Measurements from ENCODE around the gene STK16.
"Not testable (repeated sequence)": the region's sequence is repeated elsewhere in the genome, so short reads cannot be mapped to it uniquely, and the experiment has no call there.

Gene STK16

DNA sequence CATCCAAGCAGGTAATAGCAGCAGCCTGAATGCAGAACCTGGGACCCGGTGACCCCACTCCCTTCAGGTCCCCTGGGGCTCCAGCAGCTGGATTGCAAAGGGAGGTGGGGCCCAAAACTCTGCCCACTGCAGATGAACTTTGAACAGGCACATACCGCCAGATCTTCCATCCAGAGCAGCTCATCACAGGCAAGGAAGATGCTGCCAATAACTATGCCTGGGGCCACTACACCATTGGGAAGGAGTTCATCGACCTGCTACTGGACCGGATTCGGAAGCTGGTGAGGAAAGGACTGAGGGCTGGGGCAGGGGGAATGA, 24.7 kb downstream of the STK16 start:
- no peak for DNase-seq (ENCODE audit: low read depth)

DNA sequence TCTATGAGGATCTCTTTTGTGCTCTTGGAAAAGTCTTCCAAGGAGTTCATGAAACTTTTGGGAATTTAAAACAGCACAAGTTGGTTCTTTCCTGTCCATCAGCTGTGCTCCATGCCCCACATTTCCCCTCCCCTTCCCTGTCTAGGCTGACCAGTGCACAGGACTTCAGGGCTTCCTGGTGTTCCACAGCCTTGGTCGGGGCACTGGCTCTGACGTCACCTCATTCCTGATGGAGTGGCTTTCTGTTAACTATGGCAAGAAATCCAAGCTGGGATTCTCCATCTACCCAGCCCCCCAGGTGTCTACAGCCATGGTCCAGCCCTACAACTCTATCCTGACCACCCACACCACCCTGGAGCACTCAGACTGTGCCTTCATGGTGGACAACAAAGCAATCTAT, 25.7 kb downstream of the STK16 start:
- no peak for DNase-seq (ENCODE audit: low read depth)

DNA sequence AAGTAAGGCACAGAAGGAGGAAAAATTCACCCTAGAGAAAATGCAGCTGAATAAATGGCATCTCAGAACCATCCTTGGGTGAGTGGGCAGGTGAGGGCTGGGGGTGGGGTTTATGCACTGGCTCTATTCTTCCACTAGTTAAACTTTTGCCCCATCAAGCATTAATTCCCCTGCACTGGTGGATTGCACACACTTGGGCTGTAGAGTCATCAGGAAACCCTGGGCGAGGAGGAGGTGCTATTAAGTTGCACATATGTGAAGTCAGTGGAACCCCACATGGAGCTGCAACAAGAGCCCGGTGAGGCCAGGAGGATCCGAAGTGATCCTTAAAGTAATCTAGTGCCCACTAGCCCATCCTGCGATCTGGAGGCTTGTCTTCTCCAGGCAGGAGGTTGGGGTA, 27.1 kb downstream of the STK16 start:
- no peak for DNase-seq (ENCODE audit: low read depth)

DNA sequence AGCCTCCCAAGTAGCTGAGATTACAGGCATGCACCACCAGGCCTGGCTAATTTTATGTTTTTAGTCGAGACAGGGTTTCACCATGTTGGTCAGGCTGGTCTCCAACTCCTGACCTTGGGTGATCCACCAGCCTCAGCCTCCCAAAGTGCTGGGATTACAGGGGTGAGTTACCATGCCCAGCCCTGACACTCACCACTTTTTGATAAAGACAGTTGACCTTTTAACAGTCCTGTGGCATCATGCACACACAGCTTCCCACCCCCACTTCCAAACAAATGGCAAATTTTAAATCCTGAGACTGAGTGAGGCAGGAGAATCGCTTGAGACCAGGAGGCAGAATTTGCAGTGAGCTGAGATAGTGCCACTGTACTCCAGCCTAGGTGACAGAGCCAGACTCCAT, 27.7 kb downstream of the STK16 start:
- no peak for DNase-seq (ENCODE audit: low read depth)

DNA sequence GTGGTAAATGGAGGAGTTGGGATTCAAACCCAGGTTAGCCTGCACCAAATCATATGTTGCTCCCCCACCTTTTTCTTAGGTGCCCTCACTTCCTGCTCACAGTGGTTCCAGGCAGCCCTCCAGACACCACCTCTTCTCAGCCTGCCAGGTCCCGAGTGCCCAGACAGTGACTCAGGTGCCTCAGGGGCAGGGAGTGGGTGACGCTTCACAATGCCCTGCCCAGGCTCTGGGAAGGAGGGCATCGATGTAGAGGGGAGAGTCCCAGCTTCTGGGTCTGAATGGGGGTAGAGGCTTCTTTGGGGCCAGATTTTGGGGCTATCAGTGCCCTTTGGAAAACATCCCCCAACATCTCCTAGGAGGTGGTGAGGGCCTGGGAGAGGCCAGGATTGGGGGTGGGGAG, 28.7 kb downstream of the STK16 start:
- no peak for DNase-seq (ENCODE audit: low read depth)

DNA sequence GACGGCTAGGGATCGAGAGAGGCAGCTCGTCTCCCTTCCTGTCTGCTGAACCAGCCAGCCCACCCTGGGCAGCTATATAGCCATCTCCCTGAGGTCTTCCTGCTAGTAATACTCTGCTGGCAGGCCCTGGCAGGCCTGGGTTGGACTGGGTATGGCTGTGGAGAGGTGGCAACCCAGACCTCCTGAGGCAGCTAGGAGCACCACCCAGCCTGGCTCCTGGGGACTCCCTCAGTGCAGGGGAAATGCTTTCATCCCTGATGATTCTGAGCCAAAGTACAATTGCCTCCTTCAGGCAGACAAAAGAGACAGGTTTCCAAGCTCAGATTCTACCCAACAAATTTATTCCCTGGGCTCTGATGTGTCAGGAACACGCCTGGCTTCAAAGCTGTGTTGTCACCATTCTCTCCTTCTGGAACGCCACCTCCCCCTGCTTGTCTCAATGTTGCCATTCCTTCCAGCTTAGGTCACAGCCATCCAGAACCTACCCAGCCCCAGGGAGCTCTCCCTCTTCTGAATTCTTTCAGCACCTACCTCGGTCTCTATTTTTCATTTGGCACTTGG, 29.2 kb downstream of the STK16 start:
- no peak for DNase-seq (ENCODE audit: low read depth)

DNA sequence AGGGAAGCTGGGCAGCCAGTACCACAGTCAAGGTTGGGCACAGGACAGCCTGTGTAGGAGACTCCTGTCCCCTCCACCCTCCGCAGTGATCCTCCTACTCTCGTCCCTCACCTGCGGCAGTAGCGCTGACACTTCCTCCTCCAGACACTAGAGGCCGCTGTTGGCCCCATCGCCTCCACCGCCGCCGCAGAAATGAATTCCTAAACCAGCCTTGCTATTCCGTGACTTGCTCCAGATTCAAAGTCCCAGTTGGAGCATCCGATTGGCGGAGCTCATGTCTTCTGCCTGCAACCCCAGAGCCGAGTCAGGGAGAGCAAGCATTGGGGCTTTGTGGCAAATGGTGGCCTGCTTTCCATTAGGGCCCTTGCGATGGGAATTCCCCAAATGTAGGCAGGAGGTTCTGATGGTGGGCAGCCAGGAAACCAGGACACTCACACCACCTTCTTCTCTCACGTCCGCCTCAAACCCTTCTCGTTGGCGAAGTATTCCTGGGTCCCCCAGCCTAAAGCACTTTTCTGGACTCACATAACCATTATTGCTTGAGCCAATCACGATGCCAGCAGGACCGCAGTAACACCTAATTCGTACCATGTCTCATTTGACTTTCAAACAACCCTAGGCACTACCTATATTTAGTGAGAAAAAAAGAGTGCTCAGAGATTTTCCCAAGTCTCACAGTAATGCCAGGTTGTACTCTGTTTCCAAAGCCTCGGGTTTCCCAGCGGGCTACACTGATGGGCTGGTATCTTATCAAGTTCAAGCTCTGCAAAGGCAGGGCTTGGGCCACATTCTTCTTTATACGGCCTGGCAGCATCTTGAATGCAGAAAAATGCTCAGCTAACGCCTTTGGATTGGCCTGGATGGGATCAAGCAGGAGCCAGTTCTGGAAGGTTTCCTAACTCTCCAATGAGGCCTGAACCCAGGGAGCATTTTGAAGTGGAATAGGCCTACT, 32.7 kb downstream of the STK16 start:
- peak; percentile 52 for DNase-seq (ENCODE audit: low read depth)

DNA sequence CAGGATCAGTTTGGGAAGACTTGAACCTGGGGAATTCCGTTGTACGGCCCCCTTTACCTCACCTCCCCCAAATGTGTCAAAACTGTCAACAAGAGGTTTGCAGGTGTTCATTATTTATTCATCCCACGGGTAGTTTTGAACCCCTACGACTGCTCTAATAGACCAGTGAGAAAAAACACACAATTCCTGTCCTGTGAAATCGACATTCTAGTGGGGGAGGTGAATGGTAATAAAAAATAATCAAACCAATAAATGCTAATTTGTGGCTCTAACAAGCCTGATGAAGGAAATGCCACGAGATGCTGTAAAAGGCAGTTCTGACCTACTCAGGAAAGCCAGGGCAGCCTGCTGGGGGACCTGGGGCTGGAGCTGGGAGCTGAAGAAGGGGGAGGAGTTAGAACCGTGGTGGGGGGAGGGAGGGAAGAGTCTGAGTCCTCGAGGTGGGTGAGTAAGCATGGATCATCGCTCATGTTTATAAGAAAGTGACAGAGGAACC, 33.4 kb downstream of the STK16 start:
- no peak for DNase-seq (ENCODE audit: low read depth)

DNA sequence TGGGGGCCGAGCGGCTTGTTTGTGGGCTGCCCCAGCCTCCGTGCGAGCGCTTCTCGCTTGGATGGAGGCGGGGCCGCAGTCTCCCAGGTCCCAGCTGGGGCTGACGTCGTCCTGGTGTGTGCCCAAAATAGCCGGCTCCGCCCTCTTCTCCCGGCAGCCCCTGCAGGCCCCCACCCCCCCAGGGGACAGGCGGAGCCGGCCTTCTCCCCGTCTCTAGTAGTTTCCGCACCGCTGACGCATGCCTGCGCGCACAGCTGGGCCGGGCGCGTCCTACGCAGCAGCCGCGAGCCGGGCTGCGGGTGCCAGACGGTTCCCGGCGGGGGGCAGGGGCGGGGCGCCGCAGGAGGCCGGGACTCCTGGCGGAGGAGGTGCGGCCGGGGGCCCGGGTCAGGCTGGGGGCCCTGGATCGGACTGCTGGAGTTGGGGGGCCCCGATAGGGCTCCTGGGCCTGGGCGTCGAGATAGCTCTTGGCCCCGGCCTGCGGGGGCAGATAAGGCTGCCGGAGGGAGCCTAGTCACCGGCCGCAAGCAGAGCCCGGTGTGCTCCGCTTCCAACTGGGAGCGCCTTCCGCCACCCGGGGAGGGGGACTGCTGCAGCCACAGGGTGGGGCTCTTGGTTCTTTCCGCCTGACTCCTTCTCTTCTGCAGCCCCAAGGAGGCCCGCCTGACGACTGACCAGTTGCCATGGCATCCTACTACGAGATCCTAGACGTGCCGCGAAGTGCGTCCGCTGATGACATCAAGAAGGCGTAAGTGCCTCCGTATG, 34.1 kb downstream of the STK16 start, which contains the start of gene DNAJB2:
Gene DNAJB2, plus strand, starts transcription at position 216 of the 765 bp plus-strand sequence. Its CDS starts 468 bp downstream, at position 684.
- DNase-seq (ENCODE audit: low read depth) = peak; percentile 98

DNA sequence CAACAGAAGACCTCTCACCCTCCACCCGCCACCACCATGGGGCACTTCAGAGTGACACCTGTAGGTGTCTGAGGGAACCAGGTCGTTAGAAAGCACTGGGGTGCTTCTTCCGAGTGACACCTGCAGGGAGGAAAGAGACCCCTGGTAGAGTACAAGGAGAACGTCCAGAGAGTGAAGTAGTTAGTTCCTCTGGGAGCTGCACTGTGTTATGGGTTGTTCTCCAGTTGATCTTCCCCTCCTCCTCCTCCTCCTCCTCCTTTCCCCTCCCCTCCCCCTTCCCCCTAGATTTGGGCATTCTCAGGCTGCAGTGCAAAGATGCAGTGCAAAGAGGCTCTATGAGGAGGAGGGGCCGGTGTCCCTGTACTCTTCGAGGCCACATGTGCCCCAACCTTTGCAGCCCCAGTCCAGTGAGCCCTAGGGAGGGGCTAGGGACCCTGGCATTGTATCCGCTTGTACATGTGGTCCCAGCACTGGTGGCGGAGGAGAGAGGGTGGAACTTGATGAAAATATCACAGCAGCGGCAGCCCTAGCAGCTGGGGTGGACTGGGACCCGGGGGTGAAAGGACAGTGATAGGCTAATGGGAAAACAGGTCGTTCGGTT, 34.7 kb downstream of the STK16 start:
- DNase-seq (ENCODE audit: low read depth) = no peak

DNA sequence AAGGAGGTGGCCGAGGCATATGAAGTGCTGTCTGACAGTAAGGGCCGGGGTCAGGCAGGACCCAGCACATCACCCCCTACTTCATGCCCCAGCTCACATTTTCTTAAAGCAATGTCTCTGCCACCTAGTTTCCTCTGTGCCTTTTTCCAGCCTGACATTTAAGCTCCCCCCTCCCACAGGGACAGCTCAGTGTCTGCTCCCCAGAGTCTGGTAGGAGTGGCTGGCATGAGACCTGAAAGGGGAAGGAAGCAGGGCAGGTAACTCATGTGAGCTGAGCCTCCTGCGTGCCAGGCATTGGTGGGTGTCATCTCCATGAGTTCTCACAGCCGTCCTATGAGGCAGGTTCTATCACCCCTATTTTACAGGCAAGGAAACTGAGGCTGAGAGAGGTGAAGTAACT, 35.4 kb downstream of the STK16 start:
- no peak for DNase-seq (ENCODE audit: low read depth)

DNA sequence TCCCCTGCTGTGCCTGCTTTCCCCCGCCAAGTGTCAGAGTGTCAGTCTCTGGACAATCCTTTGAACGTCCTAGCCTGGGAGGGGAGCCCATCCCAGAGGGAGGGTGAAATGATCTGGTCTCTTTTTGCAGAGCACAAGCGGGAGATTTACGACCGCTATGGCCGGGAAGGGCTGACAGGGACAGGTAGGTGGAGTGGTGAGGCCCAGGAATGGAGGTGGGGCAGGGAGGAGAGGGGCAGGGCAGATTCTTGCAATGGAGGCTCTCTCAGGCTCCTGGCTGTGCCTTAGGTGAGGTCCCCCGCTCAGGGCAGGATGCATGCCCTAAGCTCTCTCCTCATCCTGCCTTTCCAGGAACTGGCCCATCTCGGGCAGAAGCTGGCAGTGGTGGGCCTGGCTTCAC, 36.3 kb downstream of the STK16 start:
- no peak for DNase-seq (ENCODE audit: low read depth)

DNA sequence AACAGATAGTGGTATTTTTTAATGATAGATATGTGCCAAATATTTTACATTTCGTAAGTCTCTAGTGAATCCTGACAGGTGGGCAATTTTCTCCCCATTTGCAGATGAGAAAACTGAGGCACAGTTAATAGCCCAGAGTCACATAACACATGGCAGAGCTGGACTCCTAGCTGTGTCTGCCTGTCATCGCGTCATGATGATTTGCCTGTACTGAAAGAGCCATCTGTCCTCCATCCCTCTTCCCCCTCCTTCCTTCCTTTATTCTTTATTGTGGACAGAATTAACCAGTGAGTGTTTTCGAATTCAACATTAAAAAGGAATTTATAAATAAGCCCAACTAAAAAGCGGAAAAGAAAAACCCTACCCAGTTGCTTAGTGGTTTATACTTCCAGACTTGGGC, 37.1 kb downstream of the STK16 start:
- DNase-seq (ENCODE audit: low read depth) = no peak

DNA sequence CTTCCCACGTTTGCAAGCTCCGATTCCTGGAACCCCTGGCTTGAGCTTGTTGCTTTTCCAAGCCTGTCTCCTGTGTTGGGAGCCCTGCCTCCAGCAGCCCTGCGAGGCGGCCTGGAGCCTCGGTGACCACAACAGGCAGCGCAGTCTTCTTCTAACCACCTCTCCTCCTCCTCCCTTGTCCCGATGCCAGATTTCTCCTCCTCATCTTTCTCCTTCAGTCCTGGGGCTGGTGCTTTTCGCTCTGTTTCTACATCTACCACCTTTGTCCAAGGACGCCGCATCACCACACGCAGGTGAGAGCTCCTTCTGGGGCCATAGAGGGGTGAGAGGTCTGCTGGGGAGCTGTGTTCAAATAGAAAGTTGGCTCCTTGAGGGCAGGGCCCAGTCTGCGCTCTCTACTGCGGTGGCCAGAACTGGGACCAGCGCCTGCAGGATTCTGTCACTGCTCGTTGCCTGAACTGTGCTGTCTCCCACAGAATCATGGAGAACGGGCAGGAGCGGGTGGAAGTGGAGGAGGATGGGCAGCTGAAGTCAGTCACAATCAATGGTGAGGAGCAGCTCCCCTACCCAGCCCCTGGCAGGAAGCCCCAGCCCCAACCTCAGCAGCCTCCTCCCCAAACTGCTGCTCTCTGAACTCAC, 37.8 kb downstream of the STK16 start:
- DNase-seq (ENCODE audit: low read depth) = no peak

DNA sequence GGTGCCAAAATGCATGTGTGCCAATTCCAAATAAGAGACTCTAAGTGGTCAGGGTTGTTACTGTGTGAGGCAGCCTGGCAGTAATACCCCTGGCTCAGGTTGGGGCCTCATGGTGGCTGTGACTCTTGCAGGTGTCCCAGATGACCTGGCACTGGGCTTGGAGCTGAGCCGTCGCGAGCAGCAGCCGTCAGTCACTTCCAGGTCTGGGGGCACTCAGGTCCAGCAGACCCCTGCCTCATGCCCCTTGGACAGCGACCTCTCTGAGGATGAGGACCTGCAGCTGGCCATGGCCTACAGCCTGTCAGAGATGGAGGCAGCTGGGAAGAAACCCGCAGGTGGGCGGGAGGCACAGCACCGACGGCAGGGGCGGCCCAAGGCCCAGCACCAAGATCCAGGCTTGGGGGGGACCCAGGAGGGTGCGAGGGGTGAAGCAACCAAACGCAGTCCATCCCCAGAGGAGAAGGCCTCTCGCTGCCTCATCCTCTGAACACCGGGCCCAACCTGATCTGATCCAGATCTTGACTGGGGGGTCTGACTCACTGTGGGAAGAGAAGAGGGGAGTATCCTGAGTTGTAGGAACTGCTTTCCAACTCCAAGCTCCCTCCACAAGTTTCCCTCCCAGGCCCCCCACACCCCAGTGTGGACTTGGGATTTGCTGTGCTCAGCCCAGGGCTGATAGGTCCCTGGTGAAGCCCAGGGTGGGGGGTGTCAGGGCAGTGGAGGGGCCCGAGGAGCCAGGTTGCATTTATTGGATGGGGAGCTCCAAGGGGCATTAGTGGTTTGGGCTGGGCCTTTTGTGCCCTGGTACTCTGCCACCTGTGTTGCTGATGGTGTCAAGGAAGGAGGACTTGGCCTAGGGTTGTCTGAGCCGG, 39.5 kb downstream of the STK16 start:
- DNase-seq (ENCODE audit: low read depth) = no peak

DNA sequence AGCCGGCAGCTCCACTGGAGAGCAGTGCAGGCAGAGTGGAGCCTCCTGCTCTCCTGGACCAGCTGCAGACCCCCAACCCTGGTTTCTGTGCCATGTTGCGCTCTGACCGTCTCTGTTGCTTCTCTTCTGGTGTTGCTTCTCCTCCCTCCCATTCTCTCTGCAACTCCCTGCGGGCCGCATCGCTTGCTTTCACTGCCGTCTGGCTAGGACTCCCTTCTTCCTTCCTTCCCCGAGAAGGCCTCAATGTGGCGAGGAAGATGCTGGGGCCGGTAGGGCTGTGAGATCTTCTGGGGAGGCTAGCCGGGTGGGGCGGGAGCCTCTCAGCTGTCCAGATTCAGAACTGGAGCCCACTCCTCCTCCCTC, 40.1 kb downstream of the STK16 start:
- no peak for DNase-seq (ENCODE audit: low read depth)

DNA sequence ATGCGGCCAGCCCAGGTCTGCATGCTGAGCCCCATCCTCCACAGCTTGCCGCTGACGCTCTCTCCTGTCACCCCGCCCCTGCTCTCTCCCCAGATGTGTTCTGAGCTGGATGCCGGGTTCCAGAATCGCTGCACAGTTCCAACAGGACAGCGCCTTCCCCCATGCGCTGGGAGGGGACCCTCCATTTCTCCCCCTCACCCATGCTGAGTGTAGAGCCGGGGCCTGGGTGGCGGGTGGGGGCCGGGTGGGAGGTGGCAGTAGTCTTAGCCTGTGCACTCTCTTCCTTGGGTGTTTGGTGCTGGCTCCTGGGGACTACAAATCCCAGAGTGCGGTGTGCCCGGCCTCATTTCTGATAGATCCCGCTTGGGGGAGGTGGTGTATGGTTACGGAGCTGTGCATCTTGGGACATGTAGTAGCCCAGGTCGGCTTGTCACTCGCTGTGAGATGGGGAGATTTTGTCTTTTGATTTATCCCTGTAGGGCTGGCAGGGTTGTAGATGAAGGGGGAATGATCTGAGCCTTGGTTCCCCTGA, 40.7 kb downstream of the STK16 start:
- DNase-seq (ENCODE audit: low read depth) = no peak

DNA sequence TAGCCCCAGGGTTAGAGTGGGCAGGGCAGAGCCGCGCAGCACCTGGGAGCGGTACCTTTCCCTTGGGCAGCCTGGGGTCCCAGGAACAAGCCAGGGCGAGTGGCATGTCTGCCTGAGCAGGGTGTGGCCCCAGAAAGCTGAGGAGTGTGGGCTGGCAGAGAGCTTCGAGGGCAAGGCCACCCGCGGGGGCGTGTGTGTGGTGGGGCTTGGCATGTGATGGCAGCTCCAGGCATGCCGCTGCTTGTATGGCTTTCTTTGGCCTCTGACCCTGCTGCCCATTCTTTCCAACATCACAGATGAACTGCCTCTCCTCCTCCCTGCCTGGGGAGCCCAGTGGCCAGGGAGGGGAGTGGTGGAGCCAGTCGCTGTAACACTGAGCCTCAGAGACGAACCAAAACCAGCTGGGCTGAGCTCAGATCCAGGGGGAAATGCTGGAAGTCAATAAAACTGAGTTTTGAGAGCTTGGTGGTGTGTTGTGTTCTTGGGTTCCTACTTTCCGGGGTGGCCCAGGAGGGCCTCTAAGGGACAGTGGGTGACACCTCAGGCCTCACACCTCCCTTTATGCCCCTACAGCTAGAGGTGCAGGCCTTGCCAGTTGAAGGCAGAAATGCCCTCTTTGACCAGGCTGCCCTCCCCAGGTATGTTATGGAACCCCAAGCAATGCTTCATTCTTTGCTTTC, 41.3 kb downstream of the STK16 start:
- DNase-seq (ENCODE audit: low read depth) = no peak

DNA sequence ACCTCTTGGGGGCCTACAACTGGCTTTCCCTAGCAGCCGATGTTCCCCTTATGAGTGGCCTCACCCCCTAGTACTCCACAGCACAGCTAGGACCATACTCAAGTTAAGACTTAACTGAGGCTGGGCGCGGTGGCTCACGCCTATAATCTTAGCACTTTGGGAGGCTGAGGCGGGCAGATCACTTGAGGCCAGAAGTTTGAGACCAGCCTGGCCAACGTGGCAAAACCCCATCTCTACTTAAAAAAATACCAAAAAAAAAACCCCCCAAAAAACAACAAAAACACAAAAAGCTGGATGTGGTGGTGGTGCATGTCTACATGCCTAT, 41.8 kb downstream of the STK16 start:
- DNase-seq (ENCODE audit: low read depth) = not testable (repeated sequence)

DNA sequence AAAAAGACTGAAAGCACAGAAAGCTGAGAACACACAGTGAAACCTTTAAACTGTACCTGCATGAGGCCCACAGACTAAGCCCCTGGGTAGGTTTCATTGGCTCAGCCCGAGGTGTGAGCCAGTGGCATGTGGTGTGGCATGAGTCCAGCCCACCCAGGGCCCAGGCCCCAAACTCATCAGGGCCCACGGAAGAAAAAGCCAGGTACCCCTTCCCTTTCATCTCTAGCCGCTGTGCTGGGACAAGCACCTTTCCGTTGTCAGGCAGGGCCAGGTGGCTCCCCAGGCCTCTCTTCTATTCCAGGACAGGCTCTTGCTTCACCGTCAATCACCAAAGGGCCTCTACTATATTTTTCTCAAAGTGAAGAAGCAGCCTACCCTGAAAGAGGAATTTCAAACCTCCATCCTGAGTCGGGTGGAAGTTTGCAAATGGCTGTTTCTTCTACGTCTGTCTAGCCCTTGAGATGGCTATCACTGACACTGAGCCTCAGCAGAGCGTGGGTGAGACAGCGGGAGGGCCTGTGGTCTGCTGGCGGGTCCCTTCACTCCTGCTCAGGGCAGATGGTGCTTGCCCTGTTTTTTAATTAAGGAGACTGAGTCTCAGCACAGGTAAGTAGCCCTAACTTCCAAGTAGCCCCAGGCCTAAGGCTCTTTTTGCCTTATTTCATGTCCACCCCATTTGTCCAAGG, 42.4 kb downstream of the STK16 start:
- DNase-seq (ENCODE audit: low read depth) = no peak

Data from stimulated activated CD8-positive, alpha-beta memory T cell treated with anti-CD3 and anti-CD28 coated beads, Interleukin-7, amount 100 ng/mL, for 24 hours (primary cell).